B cell (primary cell): ENCODE data around the gene FHIT.

Experiments
- EZH2 ChIP-seq: IDR thresholded peaks from 2 replicates; pipeline ENCODE4 v1.6.1; 2012; ENCODE audit warnings: borderline replicate concordance, low read depth, mild to moderate bottlenecking, moderate library complexity, low read length; ENCODE audit not compliant: insufficient read depth, poor library complexity, severe bottlenecking
- TF ChIP-seq, protein P1 (sequence below): fragments of 200-600 bp; IDR thresholded peaks from one replicate; pipeline ENCODE4 v1.8.0; 2022; ENCODE audit warnings: antibody characterized with exemption, mild to moderate bottlenecking

DNA sequence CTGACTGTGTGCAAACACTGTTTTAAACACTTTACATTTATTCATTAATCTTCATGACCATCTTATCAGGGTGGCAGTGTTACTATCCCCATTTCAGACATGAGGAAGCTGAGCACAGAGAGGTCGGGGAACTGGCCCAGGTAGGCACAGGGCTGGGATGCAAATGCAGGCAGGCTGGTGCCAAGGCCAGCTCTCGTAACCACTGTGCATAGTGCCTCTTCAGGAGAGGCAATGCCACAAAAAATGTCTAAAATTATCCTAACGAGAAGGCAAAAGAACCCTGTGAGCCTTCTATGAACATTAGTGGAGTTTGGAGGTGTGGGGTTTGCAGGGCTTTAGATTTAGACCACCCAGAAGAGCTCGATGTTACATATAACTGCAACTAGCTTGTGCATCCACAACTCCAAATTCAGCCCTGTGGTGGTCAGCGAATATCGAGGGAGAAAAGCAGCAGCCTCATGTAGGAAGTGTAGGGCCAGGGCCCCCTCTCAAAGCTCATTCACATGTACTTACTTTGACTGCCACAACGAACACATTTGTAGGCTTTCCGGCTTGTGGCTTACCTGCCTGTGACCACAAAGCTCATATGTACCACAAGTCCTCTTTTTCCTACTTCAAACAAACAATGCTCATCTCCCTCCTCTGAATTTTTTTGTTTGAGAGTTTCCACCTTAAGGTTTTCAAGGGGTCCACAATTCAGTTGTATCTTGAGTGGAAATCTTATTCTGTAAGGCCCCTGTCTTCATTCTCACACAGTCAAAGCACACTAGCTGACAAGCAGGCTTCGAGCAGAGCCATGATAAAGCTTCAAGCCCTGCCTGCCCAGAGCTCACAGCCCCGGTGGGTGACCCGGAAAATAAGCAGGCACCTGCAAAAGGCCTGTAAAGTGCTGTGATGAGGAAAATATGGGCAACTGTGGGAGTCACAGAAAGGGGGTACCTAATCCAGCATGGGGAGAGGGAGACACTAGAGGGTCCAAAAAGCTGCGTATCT lies 1478.5 kb downstream of the FHIT start:
- TF ChIP-seq, protein P1, sequence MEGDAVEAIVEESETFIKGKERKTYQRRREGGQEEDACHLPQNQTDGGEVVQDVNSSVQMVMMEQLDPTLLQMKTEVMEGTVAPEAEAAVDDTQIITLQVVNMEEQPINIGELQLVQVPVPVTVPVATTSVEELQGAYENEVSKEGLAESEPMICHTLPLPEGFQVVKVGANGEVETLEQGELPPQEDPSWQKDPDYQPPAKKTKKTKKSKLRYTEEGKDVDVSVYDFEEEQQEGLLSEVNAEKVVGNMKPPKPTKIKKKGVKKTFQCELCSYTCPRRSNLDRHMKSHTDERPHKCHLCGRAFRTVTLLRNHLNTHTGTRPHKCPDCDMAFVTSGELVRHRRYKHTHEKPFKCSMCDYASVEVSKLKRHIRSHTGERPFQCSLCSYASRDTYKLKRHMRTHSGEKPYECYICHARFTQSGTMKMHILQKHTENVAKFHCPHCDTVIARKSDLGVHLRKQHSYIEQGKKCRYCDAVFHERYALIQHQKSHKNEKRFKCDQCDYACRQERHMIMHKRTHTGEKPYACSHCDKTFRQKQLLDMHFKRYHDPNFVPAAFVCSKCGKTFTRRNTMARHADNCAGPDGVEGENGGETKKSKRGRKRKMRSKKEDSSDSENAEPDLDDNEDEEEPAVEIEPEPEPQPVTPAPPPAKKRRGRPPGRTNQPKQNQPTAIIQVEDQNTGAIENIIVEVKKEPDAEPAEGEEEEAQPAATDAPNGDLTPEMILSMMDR: no peak
- TF ChIP-seq EZH2: no peak
